Pancreas (tissue), 10 donors: ENCODE data around the gene PIP5K1A. TPM values are rescaled to one million over a fixed set of nuclear protein-coding genes. Genes with fewer than 3 reads are reported as not detected.

ENCODE experiments used
- ATAC-seq, 4 donors: fragments of 200-7000 bp; cut with Tn5 transposase; one replicate each; pipeline versions ENCODE4 v1.8.0 to v1.9.1; 2020; ENCODE audit warnings: mild to moderate bottlenecking in 4 of 4, moderate library complexity in 4 of 4
- DNase-seq, 6 donors: peaks; one replicate each; pipeline ENCODE4 v3.0.0-alpha.2; 2020
- FAIRE-seq: peaks from 2 replicates; lab custom pipeline; 2012; peaks lifted over from hg19 to GRCh38; lab: Jason Lieb, UNC
- H3K27ac ChIP-seq, 4 donors: fragments of 200-600 bp; sonication (generic); 1 replicate in 3 of 4; 2 replicates in 1 of 4; pipeline versions ENCODE4 v1.5.0 to v1.8.0; 2020
- H3K27me3 ChIP-seq, 4 donors: fragments of 200-600 bp; one replicate each; pipeline ENCODE4 v1.8.0; 2021
- H3K36me3 ChIP-seq, 3 donors: fragments of 200-600 bp; sonication (generic) in 1 of 3; one replicate each; pipeline versions ENCODE4 v1.5.0 to v1.8.0; 2020 to 2021
- H3K4me1 ChIP-seq, 3 donors: fragments of 200-600 bp; one replicate each; pipeline ENCODE4 v1.8.0; 2021
- H3K4me3 ChIP-seq, 4 donors: fragments of 200-600 bp; sonication (generic) in 2 of 4; one replicate each; pipeline versions ENCODE4 v1.5.0 to v1.8.0; 2020 to 2021
- H3K9me3 ChIP-seq, 4 donors: fragments of 200-600 bp; one replicate each; pipeline ENCODE4 v1.8.0; 2021
- CTCF ChIP-seq, 4 donors: fragments of 200-600 bp; sonication (generic) in 3 of 4; IDR thresholded peaks; one replicate each; pipeline versions ENCODE4 v1.5.0 to v1.8.0; 2021; ENCODE audit warnings: antibody characterized with exemption in 4 of 4
- WGBS, 2 donors: extraction: QIAGEN DNeasy Blood & Tissue Kit; methylation state at CpG; one replicate each; pipeline ENCODE4 v1.1.7; 2013; 5-methylcytosine and 5-hydroxymethylcytosine counted together
- intact Hi-C, 3 donors: fragments of 100-400 bp; cut with DNase I; formaldehyde crosslinking; loops; one replicate each; pipeline versions ENCODE4 v1.11.1 to v1.14.2; 2022
- polyA plus RNA-seq, 2 donors: library from polyadenylated mRNA; stranded (reverse); fragments of 200-250 nt; gene quantifications; one replicate each; pipeline ENCODE4 v1.2.3, GENCODE V29; 2013
- total RNA-seq, 6 donors: library from RNA; stranded (reverse); fragmentation: NEBNext Ultra II Directional in 4 of 6; extraction: Animal tissue kit (Norgen Biotek cat#: 25700) in 4 of 6; gene quantifications; one replicate each; pipeline versions ENCODE4 v1.2.1 to v1.2.4, GENCODE V29; 2021 to 2023
- donor health status: healthy with polysubstance abuse.
- donor health status: DM: no; HTN: no; CAD: no; lungs with moderate emphysema.
- donor health status: DM: no; HTN: no; CAD: no.
- donor health status: control.
- donor health status: control.
- donor health status: Bipolar disorder and iron deficiency.
- donor health status: DM: yes; HTN: yes; CAD: no.
- donor health status: DM: no; HTN: no; CAD: no.
- donor health status: DM: no; HTN: no; CAD: no.
- donor health status: DM: yes; HTN: yes; CAD: no.

Gene PIP5K1A
- total and polyA plus RNA-seq, 8 donors: 10.1 to 22.6 (median 16.3) TPM

DNA sequence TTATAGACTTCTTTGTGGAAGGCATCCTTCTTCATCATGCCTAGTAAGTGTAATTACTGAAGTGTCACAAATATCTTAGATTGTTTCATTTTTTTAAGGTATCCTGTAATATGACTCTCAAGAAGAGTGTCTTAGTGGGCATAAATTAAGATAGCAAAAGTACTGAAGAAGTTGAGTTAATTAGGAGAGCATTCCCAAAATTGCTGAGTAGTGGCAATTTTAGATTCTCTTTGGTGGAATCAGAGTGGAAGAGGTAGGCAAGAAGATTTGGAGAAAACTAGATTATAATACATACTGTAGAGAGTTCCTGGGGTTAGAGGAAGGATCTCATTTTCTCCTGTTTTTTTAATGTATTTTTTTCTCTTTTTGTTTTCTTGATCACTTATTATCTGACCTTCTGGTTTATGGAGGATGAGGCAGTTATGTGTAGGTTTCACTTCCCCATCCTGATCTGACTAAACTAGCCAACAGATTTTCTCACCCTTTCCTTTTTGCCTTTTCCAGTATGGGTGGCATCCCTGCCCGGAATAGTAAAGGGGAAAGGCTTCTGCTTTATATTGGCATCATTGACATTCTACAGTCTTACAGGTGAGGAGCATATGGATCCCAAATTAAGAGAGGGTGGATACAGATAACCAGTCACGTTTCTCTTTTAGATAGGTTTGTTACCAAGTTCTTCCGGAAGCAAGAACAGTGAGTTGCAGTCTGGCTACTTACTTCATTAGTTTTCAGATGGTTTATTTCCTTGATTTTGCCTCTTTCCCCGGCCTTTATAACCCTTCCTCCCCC, 39.5 kb downstream of the PIP5K1A start:
- 81 to 86% methylated on average over 4 of the region's 4 CpGs for WGBS, 2 donors
- DNase-seq (no peak), FAIRE-seq (no peak), ATAC-seq (no peak)
- intact Hi-C loops: no loop called here
- Histone ChIP-seq H3K4me1 (no peaks in the 10 kb centered on the region), H3K9me3 (no peaks in the 10 kb centered on the region), H3K4me3 (no peak overlapping the region), H3K36me3 (peaks cover 0 to 83% (median 14%) of the 10 kb centered on the region in 3 donors), H3K27me3 (no peaks in the 10 kb centered on the region), H3K27ac (no peak overlapping the region)
- no peak for TF ChIP-seq CTCF (IDR thresholded peaks at IDR 0.05)

- no peaks in the 10 kb centered on the region for H3K27me3 ChIP-seq
- ATAC-seq: peak in 1 of 4 donors; percentile 49
- DNase-seq: no peak
- no peak overlapping the region for H3K27ac ChIP-seq
- H3K9me3 ChIP-seq: no peaks in the 10 kb centered on the region
- peaks cover 0 to 84% (median 17%) of the 10 kb centered on the region in 3 donors for H3K36me3 ChIP-seq
- 74 to 80% methylated on average over 1 of the region's 1 CpG for WGBS, 2 donors
- no peak for TF ChIP-seq CTCF (IDR thresholded peaks at IDR 0.05)
- no peak for FAIRE-seq
- no peak overlapping the region for H3K4me3 ChIP-seq
- intact Hi-C loops: no loop called here
- H3K4me1 ChIP-seq: no peaks in the 10 kb centered on the region
Observed at GRCh38 chr1:151238467-151238739, 40.1 kb downstream of the PIP5K1A start.

DNA sequence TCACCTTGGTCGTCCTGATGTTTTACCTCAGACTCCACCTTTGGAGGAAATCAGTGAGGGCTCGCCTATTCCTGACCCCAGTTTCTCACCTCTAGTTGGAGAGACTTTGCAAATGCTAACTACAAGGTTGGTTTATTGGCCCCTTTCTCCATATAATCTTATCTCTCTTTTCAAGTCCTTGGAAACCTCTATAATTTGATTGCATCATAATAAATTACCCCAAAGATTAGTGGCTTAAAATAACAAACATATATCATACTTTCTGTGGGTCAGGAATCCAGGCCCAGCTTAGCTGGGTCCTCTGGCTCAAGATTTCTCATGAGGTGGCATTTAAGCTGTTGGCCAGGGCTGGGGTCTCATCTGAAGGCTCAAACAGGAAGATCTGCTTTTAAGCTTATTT, 44.1 kb downstream of the PIP5K1A start:
- FAIRE-seq (no peak), DNase-seq (no peak), ATAC-seq (no peak)
- WGBS, 2 donors: 82 to 95% methylated on average over 2 of the region's 2 CpGs
- TF ChIP-seq CTCF (IDR thresholded peaks at IDR 0.05): no peak
- Histone ChIP-seq H3K4me3 (no peak overlapping the region), H3K4me1 (no peaks in the 10 kb centered on the region), H3K36me3 (peaks cover 0 to 83% (median 26%) of the 10 kb centered on the region in 3 donors), H3K9me3 (no peaks in the 10 kb centered on the region), H3K27me3 (no peaks in the 10 kb centered on the region), H3K27ac (no peak overlapping the region)
- intact Hi-C loops: no loop called here

DNA sequence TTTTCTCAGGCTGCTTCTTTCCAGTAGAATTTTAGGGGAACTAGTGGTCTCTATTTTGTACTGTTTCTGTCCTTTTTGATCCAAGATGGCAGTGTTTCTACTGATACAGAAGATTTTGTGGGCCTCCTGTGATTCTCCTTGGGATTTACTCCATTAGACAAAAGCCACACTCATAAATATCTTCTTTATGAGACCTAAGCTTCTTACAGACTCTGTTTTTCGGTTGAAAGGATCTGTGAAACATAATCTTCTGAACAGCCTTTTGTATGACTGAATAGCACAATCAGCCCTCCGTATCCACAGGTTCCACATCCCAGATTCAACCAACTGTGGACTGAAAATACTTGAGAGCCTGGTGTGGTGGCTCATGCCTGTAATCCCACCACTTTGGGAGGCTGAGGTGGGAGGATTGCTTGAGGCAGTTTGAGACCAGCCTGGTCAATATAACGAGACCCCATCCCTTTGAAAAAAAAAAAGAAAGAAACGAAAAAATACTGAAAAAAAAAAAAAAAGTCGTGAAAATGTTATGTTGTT, 45.4 kb downstream of the PIP5K1A start:
- DNase-seq (no peak), ATAC-seq (no peak), FAIRE-seq (no peak)
- WGBS, 2 donors: 82 to 89% methylated on average over 5 of the region's 5 CpGs
- no peaks in the 10 kb centered on the region for H3K27me3 ChIP-seq
- intact Hi-C loops: no loop called here
- no peak overlapping the region for H3K27ac ChIP-seq
- no peaks in the 10 kb centered on the region for H3K9me3 ChIP-seq
- H3K4me3 ChIP-seq: no peak overlapping the region
- TF ChIP-seq CTCF (IDR thresholded peaks at IDR 0.05): no peak
- H3K36me3 ChIP-seq: peaks cover 6 to 84% (median 33%) of the 10 kb centered on the region in 3 donors
- H3K4me1 ChIP-seq: no peaks in the 10 kb centered on the region

DNA sequence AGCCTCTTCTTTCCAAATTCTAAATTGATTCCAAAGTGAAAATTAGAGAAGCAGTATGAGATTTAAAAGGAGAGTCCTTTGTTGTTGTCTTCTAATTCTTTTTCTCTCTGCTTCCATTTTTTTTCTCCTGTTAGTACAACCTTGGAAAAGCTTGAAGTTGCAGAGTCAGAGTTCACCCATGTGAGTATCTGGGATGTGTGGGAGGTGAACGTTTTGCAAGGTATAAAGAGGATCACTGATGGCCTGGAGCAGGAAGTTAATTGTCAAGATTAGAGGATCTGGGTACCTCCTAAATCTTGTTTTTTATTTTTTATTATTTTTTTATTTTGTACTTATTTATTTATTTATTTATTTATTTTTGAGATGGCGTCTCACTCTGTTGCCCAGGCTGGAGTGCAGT, 48.4 kb downstream of the PIP5K1A start:
- intact Hi-C loops: no loop called here
- Histone ChIP-seq H3K4me3 (no peak overlapping the region), H3K36me3 (peaks cover 6 to 64% (median 25%) of the 10 kb centered on the region in 3 donors), H3K27ac (no peak overlapping the region), H3K9me3 (no peaks in the 10 kb centered on the region), H3K4me1 (no peaks in the 10 kb centered on the region), H3K27me3 (no peaks in the 10 kb centered on the region)
- 88 to 98% methylated on average over 2 of the region's 2 CpGs for WGBS, 2 donors
- no peak for TF ChIP-seq CTCF (IDR thresholded peaks at IDR 0.05)
- FAIRE-seq (no peak), DNase-seq (no peak), ATAC-seq (no peak)
